Fibroblast of lung (primary cell): Measurements from ENCODE around the gene ABCG4. TPM values are rescaled to one million over a fixed set of nuclear protein-coding genes. Genes with fewer than 3 reads are reported as not detected.
"Not testable (repeated sequence)": the region's sequence is repeated elsewhere in the genome, so short reads cannot be mapped to it uniquely, and the experiment has no call there.

Experiments used
- DNase-seq, 2 donors: peaks; one replicate each; pipeline versions ENCODE4 v3.0.0 to v3.0.0-alpha.2; 2010; ENCODE audit warnings: low read depth in 2 of 2
- H2AFZ ChIP-seq: 2 replicates; pipeline ENCODE4 v1.5.1; 2012; ENCODE audit warnings: low read length, control low read depth, inconsistent platforms
- H3K27ac ChIP-seq: 2 replicates; pipeline ENCODE4 v1.5.1; 2011; ENCODE audit warnings: low read length, control low read depth; ENCODE audit not compliant: insufficient read depth
- H3K27me3 ChIP-seq: 2 replicates; pipeline ENCODE4 v1.5.1; 2011; ENCODE audit warnings: mild to moderate bottlenecking, low read length; ENCODE audit not compliant: control insufficient read depth, insufficient read depth
- H3K36me3 ChIP-seq: 2 replicates; pipeline ENCODE4 v1.5.1; 2011; ENCODE audit warnings: low read length; ENCODE audit not compliant: control insufficient read depth, insufficient read depth
- H3K4me1 ChIP-seq: 2 replicates; pipeline ENCODE4 v1.5.1; 2011; ENCODE audit warnings: low read length; ENCODE audit not compliant: control insufficient read depth, insufficient read depth; ENCODE audit errors: extremely low read depth
- H3K4me2 ChIP-seq: 2 replicates; pipeline ENCODE4 v1.5.1; 2011; ENCODE audit warnings: low read length, control low read depth; ENCODE audit not compliant: insufficient read depth; ENCODE audit errors: extremely low read depth
- H3K4me3 ChIP-seq, 4 experiments: fragments of 200-600 bp in 1 of 4; sonication (generic) in 1 of 4; replicated peaks in 1 of 4; 2 replicates each; pipeline ENCODE4 v1.5.1; 2011 to 2016; ENCODE audit warnings: low read length in 4 of 4, low read depth in 3 of 4, mild to moderate bottlenecking in 3 of 4, control low read depth in 2 of 4, inconsistent platforms in 1 of 4, mixed read lengths in 1 of 4; ENCODE audit not compliant: insufficient read depth in 1 of 4; ENCODE audit errors: control extremely low read depth in 1 of 4
- H3K79me2 ChIP-seq: 2 replicates; pipeline ENCODE4 v1.5.1; 2012; ENCODE audit warnings: mild to moderate bottlenecking, low read length, inconsistent platforms; ENCODE audit not compliant: control insufficient read depth, insufficient read depth
- H3K9ac ChIP-seq: 2 replicates; pipeline ENCODE4 v1.5.1; 2011; ENCODE audit warnings: mild to moderate bottlenecking, low read length, control low read depth; ENCODE audit not compliant: insufficient read depth
- H3K9me3 ChIP-seq: 2 replicates; pipeline ENCODE4 v1.5.1; 2012; ENCODE audit warnings: low read depth, low read length; ENCODE audit not compliant: control insufficient read depth, insufficient read depth
- H4K20me1 ChIP-seq: 2 replicates; pipeline ENCODE4 v1.5.1; 2011; ENCODE audit warnings: low read length; ENCODE audit not compliant: control insufficient read depth, insufficient read depth; ENCODE audit errors: extremely low read depth
- EZH2 ChIP-seq: IDR thresholded peaks from 2 replicates; pipeline ENCODE4 v1.5.1; 2012; ENCODE audit warnings: low read length, control low read depth, mild to moderate bottlenecking; ENCODE audit errors: missing control alignments
- polyA plus RNA-seq, 2 donors: library from polyadenylated mRNA; depleted of rRNA in 1 of 2; stranded (reverse) in 1 of 2; unstranded in 1 of 2; fragments of >200 nt; gene quantifications; 2 replicates each; pipeline ENCODE4 v1.2.1, GENCODE V29; 2011 to 2012; ENCODE audit warnings: missing spikeins in 1 of 2
- total RNA-seq: library from RNA; depleted of rRNA; stranded (reverse); fragments of >200 nt; gene quantifications from 2 replicates; pipeline ENCODE4 v1.2.1, GENCODE V29; 2014
- TF ChIP-seq, protein P1 (sequence below), 2 donors: IDR thresholded peaks in 1 of 2; conservative IDR thresholded peaks in 1 of 2; 1 replicate in 1 of 2; 2 replicates in 1 of 2; pipeline ENCODE4 v1.5.1; 2011 to 2012; ENCODE audit warnings: low read length in 2 of 2, control low read depth in 1 of 2, inconsistent platforms in 1 of 2, low read depth in 1 of 2, mild to moderate bottlenecking in 1 of 2

Gene ABCG4
- total and polyA plus RNA-seq, 2 donors (not counting 1 experiment from before 2014, with no cell fraction given), result 0.12 to 0.17 TPM

DNA sequence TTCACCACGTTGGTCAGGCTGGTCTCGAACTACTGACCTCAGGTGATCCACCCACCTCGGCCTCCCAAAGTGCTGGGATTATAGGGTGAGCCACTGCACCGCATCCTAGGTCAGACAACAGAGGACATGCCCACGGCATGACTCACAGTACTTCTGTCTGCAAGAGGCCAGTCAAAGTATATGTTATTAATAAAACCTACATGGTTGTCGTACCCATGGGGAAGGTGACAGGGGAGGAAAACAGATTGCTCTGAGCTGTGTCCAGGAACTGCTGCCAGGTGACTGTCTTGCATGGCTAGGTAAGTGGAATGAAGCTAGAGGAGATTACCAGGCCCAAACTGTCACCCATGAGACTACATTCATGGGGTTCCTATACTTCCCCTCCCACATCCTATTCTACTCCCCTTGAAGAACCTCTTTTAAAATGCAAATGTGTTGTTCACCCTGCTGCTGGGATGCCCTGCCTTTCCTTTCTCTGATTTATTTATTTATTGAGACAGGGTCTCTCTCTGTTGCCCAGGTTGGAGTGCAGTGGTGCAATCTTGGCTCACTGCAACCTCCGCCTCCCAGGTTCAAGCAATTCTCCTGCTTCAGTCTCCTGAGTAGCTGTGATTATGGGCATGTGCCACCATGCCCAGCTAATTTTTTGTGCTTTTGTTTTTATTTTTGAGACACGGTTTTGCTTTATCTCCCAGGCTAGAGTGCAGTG lies 17.7 kb downstream of the ABCG4 start:
- H3K27ac ChIP-seq, result no peak overlapping the region
- TF ChIP-seq, protein P1, sequence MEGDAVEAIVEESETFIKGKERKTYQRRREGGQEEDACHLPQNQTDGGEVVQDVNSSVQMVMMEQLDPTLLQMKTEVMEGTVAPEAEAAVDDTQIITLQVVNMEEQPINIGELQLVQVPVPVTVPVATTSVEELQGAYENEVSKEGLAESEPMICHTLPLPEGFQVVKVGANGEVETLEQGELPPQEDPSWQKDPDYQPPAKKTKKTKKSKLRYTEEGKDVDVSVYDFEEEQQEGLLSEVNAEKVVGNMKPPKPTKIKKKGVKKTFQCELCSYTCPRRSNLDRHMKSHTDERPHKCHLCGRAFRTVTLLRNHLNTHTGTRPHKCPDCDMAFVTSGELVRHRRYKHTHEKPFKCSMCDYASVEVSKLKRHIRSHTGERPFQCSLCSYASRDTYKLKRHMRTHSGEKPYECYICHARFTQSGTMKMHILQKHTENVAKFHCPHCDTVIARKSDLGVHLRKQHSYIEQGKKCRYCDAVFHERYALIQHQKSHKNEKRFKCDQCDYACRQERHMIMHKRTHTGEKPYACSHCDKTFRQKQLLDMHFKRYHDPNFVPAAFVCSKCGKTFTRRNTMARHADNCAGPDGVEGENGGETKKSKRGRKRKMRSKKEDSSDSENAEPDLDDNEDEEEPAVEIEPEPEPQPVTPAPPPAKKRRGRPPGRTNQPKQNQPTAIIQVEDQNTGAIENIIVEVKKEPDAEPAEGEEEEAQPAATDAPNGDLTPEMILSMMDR (conservative IDR thresholded peaks at IDR 0.05 in 1 of 2, IDR thresholded peaks at IDR 0.05 in 1 of 2; ENCODE audit: low read depth in 1 of 2, low read length in 2 of 2), result no peak
- no peak for TF ChIP-seq EZH2
- no peak overlapping the region for H2AFZ ChIP-seq
- H3K9ac ChIP-seq, result no peak overlapping the region
- H3K4me3 ChIP-seq, result no peak overlapping the region
- H3K36me3 ChIP-seq, result no peaks in the 10 kb centered on the region
- H4K20me1 ChIP-seq, result no peaks in the 10 kb centered on the region
- H3K9me3 ChIP-seq, result no peaks in the 10 kb centered on the region
- no peak overlapping the region for H3K4me2 ChIP-seq
- peaks cover 2% of the 10 kb centered on the region for H3K4me1 ChIP-seq
- peaks cover 9% of the 10 kb centered on the region for H3K27me3 ChIP-seq
- no peaks in the 10 kb centered on the region for H3K79me2 ChIP-seq
- peak; percentile 24 to 72 for DNase-seq

DNA sequence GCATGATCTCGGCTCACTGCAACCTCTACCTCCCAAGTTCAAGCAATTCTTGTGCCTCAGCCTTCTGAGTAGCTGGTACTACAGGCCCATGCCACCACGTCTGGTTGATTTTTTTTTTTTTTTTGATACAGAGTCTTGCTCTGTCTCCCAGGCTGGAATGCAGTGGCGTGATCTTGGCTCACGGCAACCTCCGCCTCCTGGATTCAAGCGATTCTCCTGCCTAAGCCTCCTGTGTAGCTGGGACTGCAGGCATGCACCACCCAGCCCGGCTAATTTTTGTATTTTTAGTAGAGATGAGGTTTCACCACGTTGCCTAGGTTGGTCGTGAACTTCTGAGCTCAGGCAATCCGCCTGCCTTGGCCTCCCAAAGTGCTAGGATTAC lies 18.2 kb downstream of the ABCG4 start:
- not testable (repeated sequence) for H3K27ac ChIP-seq, H2AFZ ChIP-seq, H3K4me2 ChIP-seq, H3K79me2 ChIP-seq, H3K36me3 ChIP-seq, H3K4me3 ChIP-seq, H3K4me1 ChIP-seq, H4K20me1 ChIP-seq, H3K9me3 ChIP-seq, DNase-seq, H3K27me3 ChIP-seq, H3K9ac ChIP-seq

DNA sequence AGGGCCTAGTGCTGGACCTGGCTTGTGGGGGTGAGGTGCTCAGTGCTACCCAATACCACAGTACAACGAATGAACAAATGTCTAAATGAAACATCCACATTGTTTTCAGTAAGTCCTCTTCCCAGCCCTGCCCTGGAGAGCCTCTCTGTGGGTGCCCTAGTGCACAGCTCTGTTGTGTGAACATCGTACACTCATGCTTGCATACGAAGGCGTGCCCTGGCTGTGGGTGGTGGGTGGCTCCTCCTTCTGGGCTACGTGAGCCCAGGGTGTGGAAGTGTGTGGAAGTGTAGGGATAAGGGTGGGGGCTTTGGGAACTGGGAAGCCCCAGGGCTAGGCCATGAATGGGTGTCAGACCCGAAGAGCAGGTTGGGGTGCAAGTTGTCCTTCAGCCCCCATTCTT lies 19.1 kb downstream of the ABCG4 start:
- Histone ChIP-seq H3K27me3 (peaks cover 4% of the 10 kb centered on the region), H2AFZ (no peak overlapping the region), H3K4me1 (peaks cover 2% of the 10 kb centered on the region), H3K4me3 (no peak overlapping the region), H4K20me1 (no peaks in the 10 kb centered on the region), H3K79me2 (no peaks in the 10 kb centered on the region), H3K9me3 (no peaks in the 10 kb centered on the region), H3K9ac (no peak overlapping the region), H3K27ac (peak overlapping the region; percentile 81), H3K36me3 (no peaks in the 10 kb centered on the region), H3K4me2 (no peak overlapping the region)
- TF ChIP-seq, protein P1 (conservative IDR thresholded peaks at IDR 0.05 in 1 of 2, IDR thresholded peaks at IDR 0.05 in 1 of 2; ENCODE audit: low read depth in 1 of 2, low read length in 2 of 2), result no peak
- TF ChIP-seq EZH2, result no peak
- peak in 1 of 2 donors; percentile 11 for DNase-seq
